ENCODE measurements around the gene GOT1. TPM values are rescaled to one million over a fixed set of nuclear protein-coding genes. Genes with fewer than 3 reads are reported as not detected.

The GOT1 gene
- total and polyA plus RNA-seq, 2 of the 8 experiments (the other 6 are each of a cell fraction or from before 2014, with no cell fraction given): 16.7 to 47.0 TPM

DNA sequence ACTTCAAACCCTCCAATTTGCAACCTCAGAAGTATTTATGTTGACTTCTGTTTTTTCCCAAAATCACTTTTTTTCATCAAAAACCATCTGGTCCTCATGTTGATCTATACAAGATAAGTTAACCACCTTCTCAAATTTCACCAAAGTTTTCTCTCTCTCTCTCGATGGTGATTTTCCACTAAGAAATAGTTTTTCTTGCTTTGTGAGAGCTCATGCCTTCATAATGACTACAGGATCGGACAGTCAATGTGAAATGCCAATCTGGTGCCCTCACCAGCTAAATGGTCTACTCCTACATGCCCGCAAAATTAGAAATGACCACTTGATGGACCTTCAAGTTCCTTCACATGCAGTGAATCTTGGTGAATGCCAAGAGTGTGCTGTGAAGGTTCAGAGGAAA lies 60.9 kb downstream of the GOT1 start:
- Histone ChIP-seq H3K9ac (replicated peaks in 1 of 4; ENCODE audit: extremely low read depth in 1 of 4, low read depth in 3 of 4, low read length in 3 of 4) (no peak overlapping the region), H3K27ac (ENCODE audit: low read depth, low read length) (no peak overlapping the region), H3K4me2 (ENCODE audit: insufficient read depth in 1 of 2, low read depth in 2 of 2, low read length in 2 of 2) (no peak overlapping the region), H3K27me3 (replicated peaks in 1 of 4; ENCODE audit: control insufficient read depth in 3 of 4, extremely low read depth in 1 of 4, insufficient read depth in 3 of 4, low read length in 3 of 4) (no peaks in the 10 kb centered on the region), H2BK15ac (ENCODE audit: low read length) (no peak overlapping the region), H2BK12ac (ENCODE audit: low read depth, low read length) (no peak overlapping the region), H3K23ac (ENCODE audit: insufficient read length) (no peak overlapping the region), H2BK20ac (ENCODE audit: low read length) (no peak overlapping the region), H2AFZ (ENCODE audit: low read length) (no peak overlapping the region), H3K4me3 (ENCODE audit: extremely low read depth in 1 of 4, insufficient read depth in 2 of 4, low read depth in 3 of 4, low read length in 4 of 4) (no peak overlapping the region), H3K18ac (ENCODE audit: extremely low read depth, low read length) (no peak overlapping the region), H2BK120ac (replicated peaks; ENCODE audit: low read depth, low read length) (no peak overlapping the region), H3K56ac (replicated peaks; ENCODE audit: insufficient read length, low read depth, low read length) (no peak overlapping the region), H3K14ac (ENCODE audit: insufficient read length) (no peak overlapping the region), H3K4ac (replicated peaks; ENCODE audit: insufficient read length, low read depth, low read length) (no peak overlapping the region), H2BK5ac (ENCODE audit: low read depth, low read length) (no peak overlapping the region), H3K79me2 (ENCODE audit: control insufficient read depth in 1 of 2, insufficient read depth in 2 of 2, low read length in 2 of 2) (no peaks in the 10 kb centered on the region), H3K4me1 (replicated peaks in 1 of 4; ENCODE audit: control insufficient read depth in 3 of 4, insufficient read depth in 4 of 4, low read length in 3 of 4) (no peaks in the 10 kb centered on the region), H2AK5ac (ENCODE audit: low read depth, low read length) (no peak overlapping the region), H4K8ac (ENCODE audit: extremely low read depth, insufficient read depth, low read length) (no peak overlapping the region), H3K36me3 (ENCODE audit: control insufficient read depth in 2 of 4, insufficient read depth in 4 of 4, low read length in 3 of 4) (no peaks in the 10 kb centered on the region), H4K91ac (replicated peaks; ENCODE audit: insufficient read length, low read length) (no peak overlapping the region), H3K23me2 (ENCODE audit: low read depth, low read length) (no peaks in the 10 kb centered on the region), H4K20me1 (replicated peaks in 1 of 2; ENCODE audit: control insufficient read depth in 1 of 2, insufficient read depth in 2 of 2, low read length in 2 of 2) (no peaks in the 10 kb centered on the region), H3K79me1 (ENCODE audit: low read depth, low read length) (no peaks in the 10 kb centered on the region), H3K9me3 (ENCODE audit: insufficient read depth in 2 of 2, low read depth in 1 of 2, low read length in 1 of 2) (no peaks in the 10 kb centered on the region), H4K5ac (ENCODE audit: insufficient read length, low read depth, low read length) (no peak overlapping the region)
- WGBS, 2 experiments (ENCODE audit: extremely low coverage in 1 of 2, insufficient coverage in 1 of 2, insufficient read length in 1 of 2, insufficient replicate concordance in 2 of 2, low coverage in 1 of 2, low lambda C conversion rate in 2 of 2, missing lambda C conversion rate in 1 of 2): 93% methylated on average over 3 of the region's 3 CpGs; no CpG with 5 or more reads in 1 of the 2 experiments
- no peak for TF ChIP-seq TAF1 (IDR thresholded peaks at IDR 0.05; ENCODE audit: low read depth, low read length)
- ChIA-PET CTCF (ENCODE audit: partially characterized antibody) (no interaction called here), POLR2A (ENCODE audit: partially characterized antibody) (interaction anchor here (0.8 kb wide), 1 partner anchor 61 kb away, joined by 3 read pairs; the partner anchor contains the start of gene GOT1)
- no peak for FAIRE-seq
- DNase-seq (ENCODE audit: low read depth in 1 of 2, low spot score in 2 of 2): no peak

All from H1 (cell line).